Limb (tissue), 2 donors: ENCODE measurements around the gene DNAL1.
A peak's percentile ranks its signal among the peaks of the same experiment; 100 is the strongest.

Experiments
- DNase-seq, 2 donors: peaks; one replicate each; pipeline ENCODE4 v3.0.0-alpha.2; 2016; ENCODE audit errors: extremely low spot score in 2 of 2

DNAL1 gene

DNA sequence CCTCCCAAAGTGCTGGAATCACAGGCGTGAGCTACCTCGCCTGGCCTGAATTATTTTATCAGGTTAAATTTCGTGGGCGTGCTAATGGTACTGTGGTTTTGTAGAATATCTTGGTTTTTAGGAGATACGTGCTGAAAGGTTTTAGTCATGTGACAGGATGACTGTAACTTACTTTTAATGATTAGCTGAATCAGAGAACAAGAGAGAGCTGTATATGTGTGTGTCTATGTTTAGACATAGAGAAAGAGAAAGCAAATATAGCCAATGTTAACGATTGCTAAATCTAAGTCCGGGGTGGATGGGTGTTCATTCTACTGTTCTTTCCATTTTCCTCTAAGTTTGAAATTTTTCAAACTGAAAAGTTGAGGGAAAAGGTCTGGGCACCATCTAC, 78.6 kb downstream of the DNAL1 start:
- no peak for DNase-seq

DNA sequence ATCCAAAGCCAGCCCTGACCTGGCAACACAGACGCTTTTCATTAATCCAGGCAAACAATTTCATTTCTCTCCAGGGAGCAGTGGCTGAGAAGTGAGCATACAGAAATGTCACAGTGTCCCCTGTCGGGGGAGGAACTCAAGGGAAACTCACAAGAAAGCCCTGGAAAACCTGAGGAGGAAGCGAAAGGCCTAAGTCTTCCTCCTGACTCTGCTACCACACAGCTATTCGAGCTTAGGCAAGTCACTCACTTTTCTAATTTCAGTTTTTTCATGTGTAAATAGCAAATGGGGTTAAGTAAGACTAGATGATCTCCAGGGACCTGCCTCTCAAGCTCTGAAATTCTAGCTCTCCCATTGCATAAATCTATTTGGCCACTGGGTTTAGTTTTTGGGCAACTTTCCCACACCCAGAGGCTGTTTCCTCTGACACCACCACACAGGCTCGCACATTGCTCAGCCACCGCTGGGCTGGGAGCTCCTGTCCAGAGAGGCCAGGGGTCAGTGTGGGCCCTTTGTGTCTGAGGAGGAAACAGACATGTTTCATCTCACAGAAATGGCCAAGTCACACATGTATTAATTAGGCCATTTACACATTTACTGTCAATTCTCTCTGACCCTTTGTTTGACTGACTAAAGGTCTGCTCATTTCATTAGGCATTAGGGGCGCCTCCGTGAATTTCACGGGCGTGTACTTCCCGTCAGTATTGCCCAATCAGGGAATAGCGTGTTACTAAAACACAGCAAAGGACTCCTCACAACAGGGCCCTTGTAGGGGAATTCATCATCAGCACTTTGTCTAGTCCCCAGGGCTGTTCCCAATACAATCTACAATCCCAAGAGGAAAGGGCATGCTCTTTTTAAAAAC, 79.2 kb downstream of the DNAL1 start:
- no peak for DNase-seq

DNA sequence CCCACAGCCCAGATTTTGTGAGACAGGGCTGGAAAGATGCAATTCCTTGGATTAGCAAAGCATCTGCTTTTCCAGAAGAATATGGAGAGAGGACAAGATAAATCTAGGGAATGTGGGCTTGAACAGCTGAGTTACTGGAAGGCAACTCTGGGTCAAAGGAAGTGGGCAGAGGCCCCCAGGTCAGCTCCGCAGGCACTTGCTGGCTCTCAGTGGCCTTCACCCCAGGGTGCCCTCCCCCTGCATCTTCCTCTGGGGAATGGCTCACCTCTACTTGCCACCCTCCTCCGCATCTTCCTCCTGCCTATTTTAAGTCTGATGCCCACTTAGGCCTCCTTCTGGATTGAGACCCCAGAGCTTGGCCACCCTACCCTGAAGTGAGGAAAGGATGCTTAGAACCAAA, 79.9 kb downstream of the DNAL1 start:
- no peak for DNase-seq

DNA sequence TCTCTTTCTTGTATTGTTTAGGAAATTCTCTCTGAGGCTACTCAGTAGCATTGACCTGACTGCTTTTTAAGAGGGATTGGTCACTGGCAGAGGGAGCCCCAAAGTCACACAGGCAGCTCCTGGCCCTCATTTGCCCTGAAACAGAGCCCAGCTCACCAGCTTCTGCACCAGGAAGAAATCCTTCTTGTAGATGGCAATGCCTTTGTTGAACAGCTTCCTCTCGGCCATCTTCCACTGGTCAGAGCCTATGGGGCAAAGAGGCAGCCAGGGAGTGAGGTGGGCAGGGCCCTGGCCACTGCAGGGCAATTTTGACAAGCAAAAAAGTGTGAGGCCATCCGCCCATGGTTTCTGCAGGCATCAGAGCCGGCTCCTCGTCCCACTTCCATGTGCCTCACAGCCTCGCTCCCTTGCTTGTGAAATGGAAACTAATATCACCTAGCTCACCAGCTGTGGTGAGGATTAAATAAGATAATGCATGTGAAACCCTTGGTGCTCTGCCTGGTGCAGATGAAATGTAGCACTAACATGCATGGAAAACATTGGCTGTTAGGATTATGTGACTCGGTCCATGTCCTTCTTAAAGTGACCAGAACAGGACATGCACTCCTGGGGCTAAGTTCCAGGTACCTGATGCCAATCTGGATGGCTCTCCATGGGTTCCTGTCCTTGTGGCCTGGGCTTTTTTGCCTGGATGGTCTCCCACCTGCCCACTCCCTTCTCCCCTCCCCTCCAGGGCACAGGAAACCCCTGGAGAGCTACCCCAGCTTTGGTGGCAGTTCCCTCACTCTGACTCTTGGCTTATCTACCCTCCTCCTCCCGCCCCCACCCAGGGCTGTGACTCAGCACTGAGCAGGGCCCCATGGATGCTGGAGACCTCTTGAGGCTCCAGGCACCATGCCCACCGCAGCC, 80.6 kb downstream of the DNAL1 start:
- DNase-seq = no peak

DNA sequence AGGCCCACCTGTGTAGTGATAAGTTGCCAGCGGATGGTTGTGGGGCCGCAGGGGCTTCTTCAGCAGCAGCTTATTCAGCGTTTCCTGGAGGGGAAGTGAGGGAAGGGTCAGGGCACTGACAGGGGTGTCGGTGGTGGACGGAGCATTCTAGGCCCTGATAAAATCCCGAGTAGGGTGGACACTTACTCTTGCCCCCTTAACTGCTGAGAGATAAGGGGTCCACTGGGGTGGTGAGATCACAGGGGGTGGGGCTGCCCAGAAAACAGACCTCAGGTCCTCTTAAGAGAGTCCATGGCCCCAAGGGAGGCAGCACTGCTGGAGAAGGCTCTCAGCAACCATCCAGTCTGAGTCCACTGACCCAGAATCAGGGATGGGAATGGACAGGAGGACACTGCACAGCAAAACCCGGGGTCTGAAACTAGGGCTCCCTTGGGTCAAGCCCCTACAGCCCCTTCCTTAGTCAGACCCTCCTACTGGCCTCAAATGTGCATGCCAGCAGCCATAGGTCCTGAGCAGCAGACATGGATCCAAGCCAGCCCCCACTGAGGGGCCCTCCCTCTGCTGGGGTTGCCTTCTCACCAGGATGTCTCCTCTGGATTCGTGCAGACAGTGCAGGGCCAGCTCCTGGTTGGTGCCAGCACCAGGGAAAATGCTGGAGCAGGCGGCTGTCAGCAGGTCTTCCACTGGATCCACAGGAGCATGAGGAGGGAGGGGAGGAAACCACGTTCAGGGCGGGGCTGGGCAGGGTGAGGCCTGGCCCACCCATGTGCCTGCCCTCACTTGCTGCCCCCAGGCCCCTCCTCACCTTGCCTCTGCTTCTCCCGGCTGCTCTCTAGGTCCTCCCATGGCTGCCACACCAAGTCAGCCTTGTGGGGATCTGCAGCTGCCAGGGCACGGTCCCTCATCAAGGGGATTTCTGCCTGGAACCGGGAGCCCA, 81.5 kb downstream of the DNAL1 start:
- DNase-seq = no peak

DNA sequence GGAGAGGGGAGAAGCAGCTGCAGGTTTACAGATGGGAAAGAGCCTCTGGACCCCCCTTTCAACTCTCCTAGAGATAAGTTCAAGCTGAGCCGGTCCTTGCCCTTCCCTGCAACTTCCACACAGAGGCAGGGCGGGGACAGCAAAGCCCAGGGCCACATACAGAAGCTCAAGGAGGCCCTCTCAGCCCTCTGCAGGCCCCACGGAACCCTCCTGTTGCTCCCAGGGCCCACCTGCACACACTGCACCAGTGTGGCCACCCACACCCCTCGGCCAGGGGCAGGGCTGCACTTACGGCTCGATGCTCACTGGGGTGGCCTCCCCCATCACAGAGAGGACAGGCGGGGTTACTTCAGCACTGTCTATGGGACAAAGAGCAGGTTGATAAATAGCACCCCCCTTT, 82.4 kb downstream of the DNAL1 start:
- no peak for DNase-seq

DNA sequence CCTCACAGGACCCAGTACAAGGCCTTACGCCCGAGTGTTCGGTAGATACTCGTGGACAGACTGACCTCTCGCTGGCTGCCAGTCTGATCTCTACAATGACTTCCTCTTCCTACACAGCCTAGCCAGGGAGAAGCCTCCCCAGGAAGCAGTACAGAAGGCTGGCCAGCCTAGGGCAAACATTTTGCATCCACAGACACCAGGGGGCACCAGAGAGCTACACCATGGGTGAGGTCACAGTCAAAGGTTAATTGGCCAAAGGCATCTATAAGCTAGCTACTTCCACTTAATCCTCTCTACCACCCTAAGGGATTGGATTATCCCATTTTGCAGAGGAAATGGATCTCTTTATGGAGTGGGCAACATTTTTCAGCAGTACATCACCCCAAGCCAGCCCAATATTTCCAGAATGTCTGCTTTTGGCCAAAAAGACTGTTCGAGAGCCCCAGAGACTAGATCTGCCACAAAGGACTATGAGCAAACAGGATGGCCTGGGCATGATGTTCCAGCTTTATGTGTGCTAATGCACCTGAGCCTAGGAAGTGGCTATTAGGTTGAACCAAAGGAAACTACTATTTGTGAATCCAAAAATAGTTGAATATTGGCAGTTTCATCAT, 84.0 kb downstream of the DNAL1 start:
- peak; percentile 78 to 83 for DNase-seq

DNA sequence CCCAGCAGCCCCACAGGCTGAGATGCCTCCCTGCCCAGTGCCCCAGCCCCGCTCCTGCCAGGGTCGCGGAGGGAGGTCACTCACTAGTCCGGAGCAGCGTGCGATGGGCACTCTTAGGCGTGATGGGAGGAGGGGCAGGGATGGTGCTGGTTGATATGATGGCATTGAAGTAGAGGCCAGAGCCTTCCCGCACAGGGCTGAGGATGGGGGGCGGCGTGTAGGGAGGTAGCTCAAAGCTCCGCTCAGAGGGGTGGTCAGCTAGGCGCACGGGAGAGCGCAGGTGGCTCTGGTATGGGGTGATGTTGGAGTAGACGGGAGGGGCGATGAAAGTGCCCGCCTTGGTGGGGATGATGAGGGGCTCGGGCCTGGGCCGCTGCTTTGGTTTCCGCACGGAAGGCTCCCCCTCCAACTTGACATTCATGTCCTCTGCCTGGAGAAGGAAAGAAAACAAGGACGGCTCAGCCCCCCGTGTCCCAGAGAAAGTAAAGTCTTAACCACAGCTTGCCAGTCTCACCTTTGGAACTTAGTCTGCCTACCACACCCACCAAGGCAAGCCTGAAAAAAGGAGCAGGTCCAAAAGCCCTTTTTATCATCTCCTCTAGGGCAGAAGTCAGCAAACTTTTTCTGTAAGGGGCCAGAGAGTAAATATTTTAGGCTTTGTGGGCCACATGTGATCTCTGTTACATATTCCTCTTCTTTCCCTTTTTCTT, 84.9 kb downstream of the DNAL1 start:
- no peak for DNase-seq

DNA sequence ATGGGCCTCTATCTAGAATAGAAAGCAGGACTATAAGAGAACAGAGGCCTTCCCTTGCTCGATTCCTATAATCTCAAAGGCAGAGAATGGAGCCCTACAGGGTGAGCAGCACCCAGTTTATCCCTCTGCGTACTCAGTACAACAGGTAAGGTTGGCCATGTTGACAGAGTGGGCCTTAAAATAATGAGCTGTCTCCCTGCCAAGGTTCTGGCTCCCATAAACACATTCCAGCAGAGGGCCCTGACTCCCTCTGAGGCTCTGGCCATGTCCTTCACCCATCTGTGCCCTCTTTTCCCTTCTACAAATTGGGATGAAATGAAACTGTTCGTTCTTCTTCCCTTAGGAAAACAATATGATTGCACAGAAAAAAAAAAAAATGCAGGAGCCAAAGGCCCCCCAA, 86.3 kb downstream of the DNAL1 start:
- DNase-seq = no peak

DNA sequence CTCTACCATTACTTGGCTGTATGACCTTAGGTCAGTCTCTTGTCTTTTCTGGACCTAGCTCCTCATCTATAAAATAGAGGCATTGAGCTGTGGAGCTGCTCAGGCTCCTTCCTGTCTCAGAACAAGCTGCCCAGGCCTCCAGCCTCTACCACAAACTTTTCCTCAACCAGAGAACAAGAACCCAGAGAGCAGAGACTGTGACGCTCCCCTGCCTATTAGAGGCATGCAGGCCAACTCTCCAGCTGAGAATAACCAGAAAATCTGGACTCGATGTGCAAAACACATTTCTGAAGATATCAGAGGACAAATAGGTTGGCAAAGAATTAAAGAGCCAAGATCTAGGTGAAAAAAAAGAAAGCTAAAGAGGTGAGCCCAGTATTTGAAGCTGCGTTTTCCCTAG, 87.2 kb downstream of the DNAL1 start:
- no peak for DNase-seq

DNA sequence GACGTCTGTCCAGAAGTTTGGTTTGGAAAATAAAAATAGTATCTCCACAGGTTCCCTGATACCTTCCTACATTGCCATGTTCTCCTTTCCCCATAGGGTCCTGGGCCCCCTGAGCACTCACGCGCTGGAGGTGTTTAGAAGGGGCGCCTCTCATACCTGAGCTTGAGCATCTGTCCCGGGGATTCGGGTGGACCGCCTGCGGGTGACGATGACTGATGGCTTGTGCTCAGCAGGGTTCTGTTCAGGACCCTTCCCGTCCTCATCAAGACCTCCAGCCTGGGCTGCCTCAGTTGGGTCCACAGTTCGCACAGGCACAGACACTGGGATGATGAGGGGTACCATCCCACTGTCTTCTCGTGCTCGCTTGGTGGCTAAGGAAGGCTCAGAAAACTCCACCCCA, 92.1 kb downstream of the DNAL1 start:
- no peak for DNase-seq

DNA sequence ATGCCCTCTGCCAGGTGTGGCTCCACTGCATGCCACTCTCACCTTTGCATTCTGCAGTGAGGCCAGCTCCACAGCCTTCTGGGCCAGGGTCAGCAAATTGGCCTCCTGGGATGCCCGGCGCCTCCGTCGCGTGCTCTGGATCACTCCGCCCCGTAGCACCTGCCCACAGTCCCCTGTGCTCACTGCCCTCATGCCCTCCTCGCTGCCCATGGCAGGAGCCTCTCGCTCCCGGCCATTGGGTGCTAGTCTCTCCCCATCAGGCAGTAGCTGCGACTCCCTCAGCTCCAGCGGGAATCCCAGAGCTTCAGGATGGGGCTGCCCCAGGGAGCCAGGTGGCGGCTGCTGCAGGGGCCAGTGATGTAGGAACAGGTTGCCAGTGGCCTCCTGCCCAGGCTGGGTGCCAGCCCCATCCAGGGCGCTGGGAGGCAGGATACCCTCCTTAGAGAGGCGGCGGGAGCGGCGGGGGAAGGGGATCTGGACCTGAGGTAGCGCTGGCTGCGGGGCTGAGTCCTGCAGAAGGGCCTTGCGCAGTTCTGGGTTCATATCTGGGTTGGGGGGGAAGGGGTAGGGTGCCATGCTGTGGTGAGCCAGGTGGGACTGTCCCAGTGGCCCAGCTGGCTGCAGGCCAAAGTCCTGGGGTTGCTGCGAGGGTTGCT, 93.9 kb downstream of the DNAL1 start:
- no peak for DNase-seq

DNA sequence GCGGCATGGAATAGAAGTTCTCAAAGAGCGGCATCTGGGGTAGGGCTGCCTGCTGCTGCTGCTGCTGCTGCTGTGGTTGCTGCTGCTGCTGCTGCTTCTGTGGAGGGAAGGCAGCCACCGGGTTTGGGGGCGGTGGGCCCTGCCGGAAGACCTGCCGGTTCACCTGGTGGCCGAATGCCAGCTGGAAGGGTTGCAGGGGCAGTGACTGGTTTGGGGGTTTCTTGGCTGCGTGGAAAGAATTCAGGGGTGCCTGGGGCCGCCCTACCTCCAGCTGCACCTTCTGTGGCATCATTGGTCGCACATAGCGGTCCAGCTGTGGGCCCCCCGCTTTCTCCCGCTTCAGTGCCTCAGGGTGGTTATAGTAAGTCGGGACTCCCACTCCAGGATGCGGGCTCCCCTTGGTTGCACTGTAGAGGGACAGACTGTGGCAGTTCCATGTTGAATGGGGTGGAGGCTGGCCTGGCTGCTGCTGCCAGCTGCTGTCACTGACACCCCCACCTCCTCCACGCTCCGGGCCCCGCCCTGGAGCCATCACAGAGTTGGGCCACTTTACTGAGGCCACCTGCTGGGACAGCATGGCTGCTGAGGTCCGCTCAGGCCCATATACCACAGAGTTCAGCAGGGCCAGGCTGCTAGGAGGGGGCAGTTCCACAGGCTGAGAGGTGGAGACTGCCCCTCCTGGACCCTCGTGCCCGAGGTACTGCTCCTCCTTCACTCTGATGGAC, 94.5 kb downstream of the DNAL1 start:
- DNase-seq = no peak

DNA sequence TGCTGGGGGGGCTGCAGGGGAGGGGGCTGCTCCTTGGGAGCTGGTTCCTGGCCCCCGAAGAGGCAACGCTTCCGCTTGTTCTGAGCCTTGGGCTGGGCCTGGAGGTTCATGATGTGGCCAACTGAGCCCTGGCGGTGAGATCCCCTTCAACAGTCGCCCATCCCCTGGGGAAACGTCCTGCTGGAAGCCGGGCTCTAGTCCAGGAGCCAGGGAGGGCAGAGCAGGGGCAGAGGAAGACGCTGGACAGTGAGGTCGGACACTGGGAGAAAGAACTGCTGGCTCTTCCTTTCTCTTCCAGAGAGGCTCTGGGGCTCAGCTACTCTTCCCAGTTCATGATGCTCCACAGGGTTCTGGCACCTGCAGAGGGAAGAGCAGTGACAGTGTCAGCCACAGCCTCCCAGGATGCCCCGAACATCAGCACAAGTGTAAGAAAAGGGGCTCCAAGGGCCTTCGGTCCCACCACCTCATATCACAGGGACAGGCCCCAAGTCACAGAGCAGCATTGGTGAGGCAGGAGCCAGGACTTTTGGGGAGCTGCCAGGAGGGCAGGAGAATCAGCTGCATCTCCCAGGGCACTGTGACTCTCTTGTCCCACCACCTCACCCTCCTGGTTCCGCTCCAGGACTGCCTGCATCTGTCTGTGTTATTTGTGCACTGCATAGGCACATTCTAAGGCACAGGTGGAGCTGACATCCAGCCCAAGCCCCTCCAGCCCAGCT, 95.3 kb downstream of the DNAL1 start:
- DNase-seq = no peak

DNA sequence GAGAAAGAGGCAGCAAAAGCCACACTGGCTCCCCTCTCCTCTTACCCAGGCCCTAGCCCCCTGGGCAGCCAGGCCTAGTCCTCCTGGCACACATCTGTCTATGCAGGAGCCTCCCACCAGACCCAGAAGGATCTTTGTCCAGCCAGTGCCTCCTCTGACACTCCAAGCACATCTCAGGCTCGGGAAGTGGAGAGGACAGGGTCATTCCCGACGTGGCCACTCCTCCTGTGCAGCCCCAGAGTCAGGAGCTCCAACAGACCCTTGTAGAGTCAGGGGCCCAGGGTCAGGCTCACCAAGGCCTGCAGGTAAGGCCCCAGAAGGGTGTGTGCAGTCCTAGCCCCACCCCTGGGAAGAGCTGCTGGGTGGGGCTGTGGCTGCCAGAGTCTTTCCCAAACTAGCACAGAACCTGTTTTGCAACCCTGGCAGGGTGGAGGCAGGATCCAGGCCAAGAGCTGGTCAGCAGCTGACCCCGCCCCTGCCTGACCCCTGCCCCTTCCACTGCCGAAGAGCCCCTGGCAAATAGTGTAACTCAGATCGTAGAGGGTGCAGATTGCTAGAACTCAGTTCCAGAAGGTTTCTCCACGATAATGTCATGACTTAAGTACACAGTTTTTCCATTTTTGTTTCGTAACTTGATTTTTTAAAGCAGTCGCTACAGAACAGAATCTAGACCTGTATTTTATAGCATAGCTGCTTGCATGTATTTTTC, 96.0 kb downstream of the DNAL1 start:
- DNase-seq = peak in 1 of 2 donors; percentile 51

DNA sequence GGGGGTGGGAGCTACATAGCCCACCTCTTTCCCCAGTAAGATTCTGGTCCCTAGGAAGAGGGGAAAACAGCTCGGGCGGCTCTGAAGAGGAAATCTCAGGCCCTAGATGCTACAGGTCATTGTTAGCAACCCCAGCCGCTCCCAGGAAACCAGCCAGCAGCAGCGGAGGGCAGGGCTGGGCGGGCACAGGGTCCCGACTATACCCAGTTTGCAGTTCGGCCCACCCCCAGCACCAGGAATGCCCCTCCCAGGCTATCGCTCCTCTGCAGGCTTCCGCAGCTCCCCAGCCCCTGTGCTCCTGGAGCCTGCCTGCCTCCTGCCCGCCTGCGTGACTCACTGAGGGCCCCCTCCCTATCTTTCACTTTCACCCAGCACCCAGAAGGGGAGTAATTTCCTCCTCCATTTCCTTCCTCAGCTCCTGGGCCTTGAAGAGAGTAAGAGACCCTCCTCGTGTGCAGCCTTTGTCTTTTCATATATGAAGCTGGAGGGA, 96.6 kb downstream of the DNAL1 start:
- peak in 1 of 2 donors; percentile 63 for DNase-seq

DNA sequence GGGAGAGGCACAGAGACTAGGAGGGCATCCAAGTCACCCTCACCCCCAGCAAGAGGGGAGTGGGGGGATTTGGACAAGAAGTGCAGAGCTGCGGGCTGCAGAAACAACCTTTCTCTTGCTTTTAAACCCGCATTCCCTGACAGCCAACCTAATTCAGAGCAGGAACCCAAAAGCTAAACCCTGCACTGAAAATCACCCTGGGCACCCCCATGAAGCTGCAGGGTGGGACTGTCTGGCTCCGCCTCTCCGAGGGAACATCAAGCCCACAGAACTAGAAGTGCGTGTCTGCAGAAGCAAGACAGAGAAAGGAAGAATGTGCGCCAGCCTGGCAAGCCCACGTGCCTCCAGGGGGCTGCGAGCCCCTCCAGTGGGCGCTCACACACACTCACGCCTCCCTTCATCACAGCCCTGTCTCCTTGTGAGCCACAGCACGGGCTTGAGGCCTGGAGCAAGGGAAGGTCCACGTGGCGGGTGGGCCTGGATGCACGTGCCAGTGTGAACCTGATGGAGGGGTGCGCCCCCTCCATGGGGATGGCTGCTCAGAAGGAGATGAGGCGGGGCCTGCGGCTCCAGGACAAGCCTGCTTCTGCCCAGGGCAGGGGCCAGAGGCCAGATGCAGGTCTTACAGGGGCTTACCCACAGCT, 97.2 kb downstream of the DNAL1 start:
- peak in 1 of 2 donors; percentile 54 for DNase-seq
